Psoas muscle (tissue), 8 donors: Measurements from ENCODE around the gene EPS8L1. TPM values are rescaled to one million over a fixed set of nuclear protein-coding genes. Genes with fewer than 3 reads are reported as not detected.

Source experiments
- ATAC-seq, 4 donors: fragments of 200-7000 bp; cut with Tn5 transposase; one replicate each; pipeline ENCODE4 v1.9.1; 2020; ENCODE audit warnings: moderate library complexity in 3 of 4, mild to moderate bottlenecking in 2 of 4
- DNase-seq, 2 donors: peaks; one replicate each; pipeline ENCODE4 v3.0.0-alpha.2; 2020
- H3K27ac ChIP-seq: fragments of 200-600 bp; one replicate; pipeline ENCODE4 v1.8.0; 2022
- H3K27me3 ChIP-seq, 3 donors: fragments of 200-600 bp in 1 of 3; one replicate each; pipeline versions ENCODE4 v1.6.1 to v1.8.0; 2013 to 2022; ENCODE audit warnings: low read length in 2 of 3, mild to moderate bottlenecking in 2 of 3, moderate library complexity in 1 of 3; ENCODE audit not compliant: insufficient read depth in 3 of 3
- H3K36me3 ChIP-seq, 2 donors: fragments of 200-600 bp in 1 of 2; one replicate each; pipeline versions ENCODE4 v1.6.1 to v1.8.0; 2013 to 2022; ENCODE audit warnings: low read depth in 1 of 2, mild to moderate bottlenecking in 1 of 2, moderate library complexity in 1 of 2; ENCODE audit not compliant: insufficient read depth in 1 of 2
- H3K4me1 ChIP-seq: fragments of 200-600 bp; one replicate; pipeline ENCODE4 v1.8.0; 2022
- H3K4me3 ChIP-seq: fragments of 200-600 bp; one replicate; pipeline ENCODE4 v1.8.0; 2022; ENCODE audit warnings: mild to moderate bottlenecking
- H3K9me3 ChIP-seq: fragments of 200-600 bp; one replicate; pipeline ENCODE4 v1.8.0; 2022
- CTCF ChIP-seq: fragments of 200-600 bp; IDR thresholded peaks from one replicate; pipeline ENCODE4 v1.8.0; 2022; ENCODE audit warnings: antibody characterized with exemption
- WGBS, 3 donors: extraction: QIAGEN DNeasy Blood & Tissue Kit; methylation state at CpG; one replicate each; pipeline versions ENCODE4 v1.1.6 to v1.1.7; 2013; 5-methylcytosine and 5-hydroxymethylcytosine counted together
- intact Hi-C, 2 donors: fragments of 100-400 bp; cut with DNase I; formaldehyde crosslinking; loops; one replicate each; pipeline versions ENCODE4 v1.11.0 to v1.14.2; 2022
- polyA plus RNA-seq, 3 donors: library from polyadenylated mRNA; stranded (reverse); fragments of 200-250 nt; gene quantifications; one replicate each; pipeline ENCODE4 v1.2.3, GENCODE V29; 2013
- total RNA-seq, 4 donors: library from RNA; stranded (reverse); fragmentation: NEBNext Ultra II Directional in 2 of 4; extraction: Animal tissue kit (Norgen Biotek cat#: 25700) in 2 of 4; gene quantifications; one replicate each; pipeline versions ENCODE4 v1.2.1 to v1.2.4, GENCODE V29; 2021 to 2023
- donor health status: healthy with polysubstance abuse.
- donor health status: DM: no; HTN: no; CAD: no; lungs with moderate emphysema.
- donor health status: Bipolar disorder and iron deficiency.
- donor health status: healthy.
- donor health status: DM: yes; HTN: yes; CAD: no.
- donor health status: DM: no; HTN: no; CAD: no.
- donor health status: DM: no; HTN: no; CAD: no.
- donor health status: DM: yes; HTN: yes; CAD: no.

Gene EPS8L1
- total and polyA plus RNA-seq, 7 donors, result 0.53 to 2.5 (median 1.0) TPM

- no peak for DNase-seq
- H3K27ac ChIP-seq, result peak overlapping the region; percentile 27
Measured at GRCh38 chr19:55087542-55087901, 11.9 kb downstream of the EPS8L1 start.

DNA sequence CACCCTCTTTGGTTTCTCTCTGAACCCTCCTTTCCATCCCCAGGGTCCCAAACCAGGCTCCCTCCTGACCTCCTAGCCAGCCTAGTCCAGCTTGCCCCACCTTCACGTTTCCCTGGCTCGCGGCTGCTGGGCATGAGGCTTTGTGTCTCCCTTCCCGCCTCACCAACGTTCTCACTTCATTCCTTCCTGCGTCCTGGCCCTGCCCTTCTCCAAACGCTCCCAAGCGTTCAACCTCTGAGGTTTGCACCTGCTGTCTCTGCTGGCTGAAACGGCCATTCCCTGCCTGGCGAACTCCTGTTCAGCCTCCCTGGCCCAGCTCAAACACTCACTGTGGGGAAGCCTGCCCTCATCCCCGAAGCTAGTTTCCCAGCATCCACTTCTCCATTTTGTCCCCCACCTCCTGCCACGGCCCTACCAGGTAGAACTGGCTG lies 12.4 kb downstream of the EPS8L1 start:
- ATAC-seq (no peak), DNase-seq (no peak)
- no peak for TF ChIP-seq CTCF
- peak overlapping the region; percentile 68 for H3K4me3 ChIP-seq
- no peaks in the 10 kb centered on the region for H3K9me3 ChIP-seq
- intact Hi-C loops, result loop anchor here in 1 of 2 donors (2.0 kb wide), 1 partner anchor 73 kb away; no protein-coding TSS in a partner anchor
- H3K27me3 ChIP-seq, result peaks cover 0 to 55% (median 18%) of the 10 kb centered on the region in 3 donors
- no peak overlapping the region for H3K27ac ChIP-seq
- 34 to 60% (median 52%) methylated on average over 12 of the region's 12 CpGs for WGBS, 3 donors
- H3K4me1 ChIP-seq, result peaks cover 20% of the 10 kb centered on the region
- H3K36me3 ChIP-seq, result peaks cover 3 to 31% of the 10 kb centered on the region in 2 donors

More at GRCh38 chr19:55087542-55087901, 11.9 kb downstream of the EPS8L1 start:
- Histone ChIP-seq H3K36me3 (peaks cover 3 to 26% of the 10 kb centered on the region in 2 donors), H3K9me3 (no peaks in the 10 kb centered on the region), H3K4me1 (peaks cover 20% of the 10 kb centered on the region), H3K4me3 (peak overlapping the region; percentile 68), H3K27me3 (peaks cover 0 to 60% (median 21%) of the 10 kb centered on the region in 3 donors)
- intact Hi-C loops, result loop anchor here in 1 of 2 donors (2.0 kb wide), 1 partner anchor 73 kb away; no protein-coding TSS in a partner anchor
- no peak for TF ChIP-seq CTCF
- ATAC-seq, result peak in 3 of 4 donors; percentile 3 to 32 (median 3)
- 10 to 18% (median 15%) methylated on average over 17 of the region's 17 CpGs for WGBS, 3 donors

GRCh38 chr19:55088543-55089341 lies 13.1 kb downstream of the EPS8L1 start:
- intact Hi-C loops, result loop anchor here in 1 of 2 donors (2.0 kb wide), 1 partner anchor 72 kb away; no protein-coding TSS in a partner anchor
- no peaks in the 10 kb centered on the region for H3K9me3 ChIP-seq
- 41 to 50% (median 43%) methylated on average over 14 to 18 of the region's 18 CpGs for WGBS, 3 donors
- peak in 3 of 4 donors; percentile 30 to 62 (median 49) for ATAC-seq
- peak; percentile 80 to 89 for DNase-seq
- no peak overlapping the region for H3K4me3 ChIP-seq
- H3K27ac ChIP-seq, result no peak overlapping the region
- peaks cover 3 to 31% of the 10 kb centered on the region in 2 donors for H3K36me3 ChIP-seq
- peaks cover 0 to 48% (median 14%) of the 10 kb centered on the region in 3 donors for H3K27me3 ChIP-seq
- peak; percentile 75 for TF ChIP-seq CTCF
- peaks cover 20% of the 10 kb centered on the region for H3K4me1 ChIP-seq

DNA sequence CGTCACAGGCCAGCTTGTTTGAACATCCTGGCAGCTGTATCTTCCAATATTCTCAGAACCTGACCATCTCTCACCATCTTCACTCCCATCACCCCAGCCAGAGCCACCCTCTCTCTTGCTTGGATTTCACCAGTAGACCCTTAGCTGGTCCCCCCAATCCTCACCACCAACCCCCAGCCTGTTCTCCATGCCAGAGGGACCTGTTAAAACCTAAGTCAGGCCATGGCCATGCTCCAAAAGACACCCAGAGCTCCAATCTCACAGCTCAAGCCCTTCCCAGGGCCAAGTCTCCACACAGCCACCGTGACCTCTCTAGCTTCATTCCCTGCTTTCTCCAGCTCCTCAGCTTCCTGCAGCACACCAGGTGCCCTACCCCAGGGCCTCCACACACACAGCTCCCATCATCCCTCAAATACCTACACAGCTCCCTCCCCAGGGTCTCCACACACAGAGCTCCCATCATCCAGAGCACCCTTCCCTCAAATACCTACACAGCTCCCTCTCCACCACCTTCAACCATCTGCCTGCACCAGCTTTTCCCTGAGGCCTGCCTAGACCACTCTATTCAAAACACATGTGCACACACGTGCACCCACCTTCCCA lies 13.8 kb downstream of the EPS8L1 start:
- H3K9me3 ChIP-seq, result no peaks in the 10 kb centered on the region
- peaks cover 20% of the 10 kb centered on the region for H3K4me1 ChIP-seq
- peaks cover 0 to 41% (median 14%) of the 10 kb centered on the region in 3 donors for H3K27me3 ChIP-seq
- intact Hi-C loops, result loop anchor here in 1 of 2 donors (2.0 kb wide), 1 partner anchor 71 kb away; no protein-coding TSS in a partner anchor
- TF ChIP-seq CTCF, result no peak
- peaks cover 3 to 32% of the 10 kb centered on the region in 2 donors for H3K36me3 ChIP-seq
- 77 to 89% (median 84%) methylated on average over 3 of the region's 3 CpGs for WGBS, 3 donors
- no peak overlapping the region for H3K4me3 ChIP-seq
- DNase-seq (no peak), ATAC-seq (no peak)
- no peak overlapping the region for H3K27ac ChIP-seq
